ENCODE data around the gene ZFPM1. TPM values are rescaled to one million over a fixed set of nuclear protein-coding genes. Genes with fewer than 3 reads are reported as not detected.

The ZFPM1 gene
- polyA plus RNA-seq, 1 of the 3 experiments (the other 2 are of a cell fraction), result 1.2 TPM

DNA sequence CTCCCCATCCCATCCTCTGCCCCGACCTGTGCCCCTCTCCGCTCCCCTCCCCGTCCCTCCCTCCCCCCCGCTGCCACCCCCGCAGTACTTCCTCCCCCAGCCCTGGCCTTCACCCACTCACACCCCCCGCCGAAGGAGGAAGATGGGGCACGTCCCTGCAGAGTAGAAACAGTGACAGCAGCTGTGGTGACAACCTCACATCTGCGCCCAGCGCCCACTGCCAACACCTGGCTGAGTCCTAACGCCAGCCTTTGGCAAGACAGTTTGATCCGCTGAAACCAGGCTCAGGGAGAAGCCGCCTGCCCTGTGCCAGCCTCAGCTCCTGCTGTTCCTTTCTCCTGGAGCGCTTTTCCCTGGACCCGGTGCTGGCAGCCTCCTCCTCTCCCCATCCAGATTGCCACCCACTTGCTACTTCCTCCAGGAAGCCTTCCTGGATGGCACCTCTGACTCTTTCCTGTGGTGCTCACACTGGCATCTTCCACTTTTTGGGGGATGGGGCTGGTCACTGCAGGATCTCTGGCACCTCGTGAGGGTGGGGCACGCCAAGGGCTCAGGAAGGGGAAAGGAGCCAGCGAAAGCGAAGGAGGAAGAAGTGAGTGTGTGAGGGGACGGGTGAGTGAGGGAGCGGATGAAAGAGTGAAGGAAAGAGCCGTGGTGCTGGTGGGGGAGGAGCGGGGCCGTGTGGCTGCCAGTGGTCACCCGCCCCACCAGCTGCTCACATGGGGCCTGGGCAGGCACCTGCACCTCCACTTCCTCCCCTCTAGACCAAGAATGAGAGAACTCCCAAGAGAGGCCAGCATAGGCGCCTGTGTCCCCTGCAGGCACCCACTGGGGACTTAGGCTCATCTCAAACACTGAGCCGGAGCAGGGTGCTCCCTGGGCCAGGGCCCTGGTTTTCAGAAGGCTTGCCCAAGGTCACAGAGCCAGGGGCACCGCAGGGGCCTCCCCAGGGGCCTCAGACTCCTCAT lies 27.0 kb downstream of the ZFPM1 start:
- H3K27me3 ChIP-seq (ENCODE audit: insufficient read depth), result no peaks in the 10 kb centered on the region
- no peaks in the 10 kb centered on the region for H3F3A ChIP-seq (replicated peaks; ENCODE audit: insufficient read depth)
- no peak overlapping the region for H3K9ac ChIP-seq
- CTCF ChIA-PET, result interaction anchor here (0.8 to 1.7 kb wide), 6 partner anchors 14 to 81 kb away, joined by 3 to 5 read pairs (median 4); no protein-coding TSS in a partner anchor
- WGBS (ENCODE audit: low lambda C conversion rate), result 89% methylated on average over 25 of the region's 28 CpGs
- H3K9me3 ChIP-seq, result no peaks in the 10 kb centered on the region
- peaks cover 0 to 42% of the 10 kb centered on the region in 2 experiments; a peak in 1 of 4 replicates for H3K4me1 ChIP-seq (ENCODE audit: control insufficient read depth in 1 of 2, insufficient read depth in 2 of 2, low read depth in 1 of 2, low read length in 1 of 2)
- peaks cover 30% of the 10 kb centered on the region for H3K79me2 ChIP-seq (ENCODE audit: insufficient read depth)
- H4K20me1 ChIP-seq (ENCODE audit: insufficient read depth), result peaks cover 78% of the 10 kb centered on the region
- TF ChIP-seq MXI1 (IDR thresholded peaks at IDR 0.05; ENCODE audit: low read depth, low read length) (no peak), TAF1 (IDR thresholded peaks at IDR 0.05; ENCODE audit: borderline replicate concordance, low read depth, low read length) (no peak)
- no peak overlapping the region for H3K4me2 ChIP-seq
- no peak overlapping the region; a peak in 1 of 4 replicates for H3K27ac ChIP-seq (ENCODE audit: low read depth in 2 of 2, low read length in 1 of 2)
- no peak overlapping the region for H3K4me3 ChIP-seq (ENCODE audit: low read depth in 2 of 2, low read length in 1 of 2)
- no peaks in the 10 kb centered on the region for H3K9me2 ChIP-seq
- POLR2A ChIA-PET, result no interaction called here
- H3K36me3 ChIP-seq (replicated peaks in 1 of 2; ENCODE audit: control insufficient read depth in 1 of 2, insufficient read depth in 2 of 2, low read length in 1 of 2), result no peaks in the 10 kb centered on the region
- no peak overlapping the region for H2AFZ ChIP-seq (ENCODE audit: low read depth)
- no peak for DNase-seq

DNA sequence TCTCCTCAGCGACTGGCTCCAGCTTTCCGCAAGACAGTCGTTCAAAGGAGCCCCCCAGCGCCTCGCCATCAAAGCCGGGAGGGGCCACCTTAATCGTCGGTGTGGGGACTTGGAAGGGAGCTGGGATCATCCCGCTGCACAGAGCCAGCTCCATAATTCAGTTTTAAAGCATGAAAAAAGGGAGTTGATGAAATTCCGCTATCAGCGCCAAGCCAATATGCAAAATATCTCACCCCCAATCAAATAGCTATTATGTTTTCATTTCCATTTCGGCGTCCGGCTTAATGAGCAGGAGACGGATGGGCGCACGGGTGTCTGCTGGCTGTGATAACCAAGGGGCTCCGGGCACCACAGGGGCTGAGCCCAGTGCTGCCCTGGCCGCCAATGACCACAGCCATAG lies 27.7 kb downstream of the ZFPM1 start:
- Histone ChIP-seq H3K27ac (ENCODE audit: low read depth in 2 of 2, low read length in 1 of 2) (no peak overlapping the region; a peak in 1 of 4 replicates), H3K79me2 (ENCODE audit: insufficient read depth) (peaks cover 22% of the 10 kb centered on the region), H2AFZ (ENCODE audit: low read depth) (no peak overlapping the region), H3K4me2 (no peak overlapping the region), H3K36me3 (replicated peaks in 1 of 2; ENCODE audit: control insufficient read depth in 1 of 2, insufficient read depth in 2 of 2, low read length in 1 of 2) (no peaks in the 10 kb centered on the region), H3K4me3 (ENCODE audit: low read depth in 2 of 2, low read length in 1 of 2) (no peak overlapping the region), H3K4me1 (ENCODE audit: control insufficient read depth in 1 of 2, insufficient read depth in 2 of 2, low read depth in 1 of 2, low read length in 1 of 2) (peaks cover 0 to 41% of the 10 kb centered on the region in 2 experiments; a peak in 1 of 4 replicates), H3K27me3 (ENCODE audit: insufficient read depth) (no peaks in the 10 kb centered on the region), H4K20me1 (ENCODE audit: insufficient read depth) (peaks cover 76% of the 10 kb centered on the region), H3K9me2 (no peaks in the 10 kb centered on the region), H3K9me3 (no peaks in the 10 kb centered on the region), H3F3A (replicated peaks; ENCODE audit: insufficient read depth) (no peaks in the 10 kb centered on the region), H3K9ac (no peak overlapping the region)
- WGBS (ENCODE audit: low lambda C conversion rate), result 90% methylated on average over 17 of the region's 19 CpGs
- TF ChIP-seq, protein P1, sequence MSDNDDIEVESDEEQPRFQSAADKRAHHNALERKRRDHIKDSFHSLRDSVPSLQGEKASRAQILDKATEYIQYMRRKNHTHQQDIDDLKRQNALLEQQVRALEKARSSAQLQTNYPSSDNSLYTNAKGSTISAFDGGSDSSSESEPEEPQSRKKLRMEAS (IDR thresholded peaks at IDR 0.05; ENCODE audit: low read depth), result no peak
- no peak for TF ChIP-seq TCF12 (IDR thresholded peaks at IDR 0.05)
- no peak for TF ChIP-seq CHD2 (IDR thresholded peaks at IDR 0.05; ENCODE audit: low read length, partially characterized antibody)
- TF ChIP-seq, protein P2, sequence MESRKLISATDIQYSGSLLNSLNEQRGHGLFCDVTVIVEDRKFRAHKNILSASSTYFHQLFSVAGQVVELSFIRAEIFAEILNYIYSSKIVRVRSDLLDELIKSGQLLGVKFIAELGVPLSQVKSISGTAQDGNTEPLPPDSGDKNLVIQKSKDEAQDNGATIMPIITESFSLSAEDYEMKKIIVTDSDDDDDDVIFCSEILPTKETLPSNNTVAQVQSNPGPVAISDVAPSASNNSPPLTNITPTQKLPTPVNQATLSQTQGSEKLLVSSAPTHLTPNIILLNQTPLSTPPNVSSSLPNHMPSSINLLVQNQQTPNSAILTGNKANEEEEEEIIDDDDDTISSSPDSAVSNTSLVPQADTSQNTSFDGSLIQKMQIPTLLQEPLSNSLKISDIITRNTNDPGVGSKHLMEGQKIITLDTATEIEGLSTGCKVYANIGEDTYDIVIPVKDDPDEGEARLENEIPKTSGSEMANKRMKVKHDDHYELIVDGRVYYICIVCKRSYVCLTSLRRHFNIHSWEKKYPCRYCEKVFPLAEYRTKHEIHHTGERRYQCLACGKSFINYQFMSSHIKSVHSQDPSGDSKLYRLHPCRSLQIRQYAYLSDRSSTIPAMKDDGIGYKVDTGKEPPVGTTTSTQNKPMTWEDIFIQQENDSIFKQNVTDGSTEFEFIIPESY (IDR thresholded peaks at IDR 0.05; ENCODE audit: borderline replicate concordance, low read depth), result no peak
- CTCF ChIA-PET, result no interaction called here
- POLR2A ChIA-PET, result no interaction called here
- DNase-seq, result no peak

DNA sequence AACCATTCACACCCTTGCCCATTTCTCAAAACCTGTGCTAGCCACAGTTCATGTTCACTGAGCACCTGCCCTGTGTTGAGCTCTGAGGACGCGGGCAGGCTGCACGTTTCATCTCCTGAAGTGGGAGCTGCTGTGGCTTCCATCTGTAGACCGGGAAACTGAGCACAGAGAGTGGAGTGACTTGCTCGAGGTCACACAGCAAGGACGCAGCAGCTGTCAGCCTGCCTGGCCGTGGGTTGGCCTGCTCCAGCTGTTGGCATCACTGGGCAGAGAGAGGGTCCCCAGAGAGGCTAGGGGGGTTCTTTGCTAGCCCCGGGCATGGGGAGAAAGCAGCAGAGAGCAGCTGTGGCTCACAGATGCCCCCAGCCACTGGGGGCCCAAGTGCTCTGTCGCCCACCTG lies 28.8 kb downstream of the ZFPM1 start:
- H3K9me3 ChIP-seq, result no peaks in the 10 kb centered on the region
- no peaks in the 10 kb centered on the region for H3K9me2 ChIP-seq
- peaks cover 21% of the 10 kb centered on the region for H3K79me2 ChIP-seq (ENCODE audit: insufficient read depth)
- no peak overlapping the region for H3K4me3 ChIP-seq (ENCODE audit: low read depth in 2 of 2, low read length in 1 of 2)
- 100% methylated on average over 4 of the region's 9 CpGs for WGBS (ENCODE audit: low lambda C conversion rate)
- no peak overlapping the region for H2AFZ ChIP-seq (ENCODE audit: low read depth)
- no peaks in the 10 kb centered on the region for H3K27me3 ChIP-seq (ENCODE audit: insufficient read depth)
- POLR2A ChIA-PET, result no interaction called here
- H3K4me1 ChIP-seq (ENCODE audit: control insufficient read depth in 1 of 2, insufficient read depth in 2 of 2, low read depth in 1 of 2, low read length in 1 of 2), result peaks cover 0 to 45% of the 10 kb centered on the region in 2 experiments; a peak in 1 of 4 replicates
- no peak overlapping the region for H3K4me2 ChIP-seq
- CTCF ChIA-PET, result interaction anchor here (1.1 kb wide), 1 partner anchor 44 kb away, joined by 3 read pairs; no protein-coding TSS in a partner anchor
- peaks cover 76% of the 10 kb centered on the region for H4K20me1 ChIP-seq (ENCODE audit: insufficient read depth)
- DNase-seq, result no peak
- H3K36me3 ChIP-seq (replicated peaks in 1 of 2; ENCODE audit: control insufficient read depth in 1 of 2, insufficient read depth in 2 of 2, low read length in 1 of 2), result no peaks in the 10 kb centered on the region
- H3K9ac ChIP-seq, result no peak overlapping the region
- H3F3A ChIP-seq (replicated peaks; ENCODE audit: insufficient read depth), result no peaks in the 10 kb centered on the region
- H3K27ac ChIP-seq (ENCODE audit: low read depth in 2 of 2, low read length in 1 of 2), result no peak overlapping the region
- TF ChIP-seq CHD2 (IDR thresholded peaks at IDR 0.05; ENCODE audit: low read length, partially characterized antibody) (no peak), MXI1 (IDR thresholded peaks at IDR 0.05; ENCODE audit: low read depth, low read length) (no peak), EP300 (IDR thresholded peaks at IDR 0.05; ENCODE audit: borderline replicate concordance in 1 of 2, low read depth in 1 of 2, low read length in 1 of 2) (no peak), EZH2phosphoT487 (IDR thresholded peaks at IDR 0.05; ENCODE audit: borderline replicate concordance, low read depth) (no peak), TCF12 (IDR thresholded peaks at IDR 0.05) (no peak), SMC3 (IDR thresholded peaks at IDR 0.05; ENCODE audit: low read depth, low read length) (no peak), ELF1 (IDR thresholded peaks at IDR 0.05) (no peak), GATA2 (CRISPR knock-in tag; IDR thresholded peaks at IDR 0.05) (no peak), FOXJ3 (CRISPR knock-in tag; IDR thresholded peaks at IDR 0.05) (no peak), TAF1 (IDR thresholded peaks at IDR 0.05; ENCODE audit: borderline replicate concordance, low read depth, low read length) (no peak)
- TF ChIP-seq, protein P3, sequence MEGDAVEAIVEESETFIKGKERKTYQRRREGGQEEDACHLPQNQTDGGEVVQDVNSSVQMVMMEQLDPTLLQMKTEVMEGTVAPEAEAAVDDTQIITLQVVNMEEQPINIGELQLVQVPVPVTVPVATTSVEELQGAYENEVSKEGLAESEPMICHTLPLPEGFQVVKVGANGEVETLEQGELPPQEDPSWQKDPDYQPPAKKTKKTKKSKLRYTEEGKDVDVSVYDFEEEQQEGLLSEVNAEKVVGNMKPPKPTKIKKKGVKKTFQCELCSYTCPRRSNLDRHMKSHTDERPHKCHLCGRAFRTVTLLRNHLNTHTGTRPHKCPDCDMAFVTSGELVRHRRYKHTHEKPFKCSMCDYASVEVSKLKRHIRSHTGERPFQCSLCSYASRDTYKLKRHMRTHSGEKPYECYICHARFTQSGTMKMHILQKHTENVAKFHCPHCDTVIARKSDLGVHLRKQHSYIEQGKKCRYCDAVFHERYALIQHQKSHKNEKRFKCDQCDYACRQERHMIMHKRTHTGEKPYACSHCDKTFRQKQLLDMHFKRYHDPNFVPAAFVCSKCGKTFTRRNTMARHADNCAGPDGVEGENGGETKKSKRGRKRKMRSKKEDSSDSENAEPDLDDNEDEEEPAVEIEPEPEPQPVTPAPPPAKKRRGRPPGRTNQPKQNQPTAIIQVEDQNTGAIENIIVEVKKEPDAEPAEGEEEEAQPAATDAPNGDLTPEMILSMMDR (IDR thresholded peaks at IDR 0.05), result no peak
- TF ChIP-seq, protein P4, sequence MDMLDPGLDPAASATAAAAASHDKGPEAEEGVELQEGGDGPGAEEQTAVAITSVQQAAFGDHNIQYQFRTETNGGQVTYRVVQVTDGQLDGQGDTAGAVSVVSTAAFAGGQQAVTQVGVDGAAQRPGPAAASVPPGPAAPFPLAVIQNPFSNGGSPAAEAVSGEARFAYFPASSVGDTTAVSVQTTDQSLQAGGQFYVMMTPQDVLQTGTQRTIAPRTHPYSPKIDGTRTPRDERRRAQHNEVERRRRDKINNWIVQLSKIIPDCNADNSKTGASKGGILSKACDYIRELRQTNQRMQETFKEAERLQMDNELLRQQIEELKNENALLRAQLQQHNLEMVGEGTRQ (IDR thresholded peaks at IDR 0.05; ENCODE audit: borderline replicate concordance, low read depth, low read length), result no peak

All from SK-N-SH (cell line).